Astrocyte (in vitro differentiated cells and primary cell): ENCODE measurements around the gene MRPL43. TPM values are rescaled to one million over a fixed set of nuclear protein-coding genes. Genes with fewer than 3 reads are reported as not detected.

ENCODE experiments used
- DNase-seq: peaks from one replicate; pipeline ENCODE4 v3.0.0-alpha.2; 2010; ENCODE audit warnings: low read depth
- FAIRE-seq: peaks from 2 replicates; lab custom pipeline; 2011; peaks lifted over from hg19 to GRCh38; lab: Jason Lieb, UNC
- H2AFZ ChIP-seq: 2 replicates; pipeline ENCODE4 v1.6.0; 2012; ENCODE audit warnings: low read depth, low read length, inconsistent platforms
- H3K27ac ChIP-seq: 2 replicates; pipeline ENCODE4 v1.5.1; 2011; ENCODE audit warnings: low read depth, low read length, inconsistent platforms
- H3K27me3 ChIP-seq: 2 replicates; pipeline ENCODE4 v1.6.0; 2011; ENCODE audit warnings: low read length, inconsistent platforms; ENCODE audit not compliant: insufficient read depth
- H3K36me3 ChIP-seq: 2 replicates; pipeline ENCODE4 v1.5.1; 2011; ENCODE audit warnings: low read length, inconsistent platforms; ENCODE audit not compliant: insufficient read depth
- H3K4me1 ChIP-seq: 2 replicates; pipeline ENCODE4 v1.5.1; 2011; ENCODE audit warnings: low read length, inconsistent platforms; ENCODE audit not compliant: insufficient read depth
- H3K4me2 ChIP-seq: 2 replicates; pipeline ENCODE4 v1.6.0; 2012; ENCODE audit warnings: low read length, inconsistent platforms
- H3K4me3 ChIP-seq: 2 replicates; pipeline ENCODE4 v1.5.1; 2011; ENCODE audit warnings: low read depth, mild to moderate bottlenecking, low read length, inconsistent platforms; ENCODE audit not compliant: insufficient read depth
- H3K79me2 ChIP-seq: 2 replicates; pipeline ENCODE4 v1.6.0; 2012; ENCODE audit warnings: mild to moderate bottlenecking, low read length, inconsistent platforms; ENCODE audit not compliant: insufficient read depth
- H3K9ac ChIP-seq: 2 replicates; pipeline ENCODE4 v1.6.0; 2012; ENCODE audit warnings: mild to moderate bottlenecking, low read length, inconsistent platforms
- H3K9me3 ChIP-seq: 2 replicates; pipeline ENCODE4 v1.5.1; 2012; ENCODE audit warnings: low read depth, mild to moderate bottlenecking, low read length, inconsistent platforms; ENCODE audit not compliant: insufficient read depth
- H4K20me1 ChIP-seq: 2 replicates; pipeline ENCODE4 v1.6.0; 2012; ENCODE audit warnings: low read length, inconsistent platforms; ENCODE audit not compliant: insufficient read depth
- H3K27ac Mint-ChIP-seq: one replicate; pipeline ENCODE4 v1.8.0; 2021; ENCODE audit warnings: mild to moderate bottlenecking, mixed read lengths; ENCODE audit not compliant: unreplicated experiment
- H3K27me3 Mint-ChIP-seq: one replicate; pipeline ENCODE4 v1.8.0; 2021; ENCODE audit warnings: low read depth, mixed read lengths; ENCODE audit not compliant: unreplicated experiment
- H3K36me3 Mint-ChIP-seq: one replicate; pipeline ENCODE4 v1.8.0; 2021; ENCODE audit warnings: low read depth, mixed read lengths; ENCODE audit not compliant: unreplicated experiment
- H3K4me1 Mint-ChIP-seq: one replicate; pipeline ENCODE4 v1.8.0; 2021; ENCODE audit warnings: low read depth, mixed read lengths; ENCODE audit not compliant: unreplicated experiment
- H3K4me3 Mint-ChIP-seq: one replicate; pipeline ENCODE4 v1.8.0; 2021; ENCODE audit warnings: mild to moderate bottlenecking, moderate library complexity, mixed read lengths; ENCODE audit not compliant: unreplicated experiment
- H3K9me3 Mint-ChIP-seq: one replicate; pipeline ENCODE4 v1.8.0; 2021; ENCODE audit warnings: mild to moderate bottlenecking, mixed read lengths; ENCODE audit not compliant: unreplicated experiment
- EZH2 ChIP-seq: IDR thresholded peaks from 2 replicates; pipeline ENCODE4 v1.6.1; 2012; ENCODE audit warnings: mild to moderate bottlenecking, low read length, inconsistent platforms; ENCODE audit not compliant: insufficient read depth
- total RNA-seq: library from RNA; stranded (reverse); gene quantifications from 2 replicates; pipeline ENCODE4 v1.2.1, GENCODE V29; 2021
- TF ChIP-seq, protein P1 (sequence below): IDR thresholded peaks from 2 replicates; pipeline ENCODE4 v1.5.1; 2011; ENCODE audit warnings: low read depth, mild to moderate bottlenecking, inconsistent platforms, low read length, moderate library complexity; ENCODE audit not compliant: insufficient read depth

Gene MRPL43
- total RNA-seq, 1 donor from 2014 or later, result 61.3 TPM

DNA sequence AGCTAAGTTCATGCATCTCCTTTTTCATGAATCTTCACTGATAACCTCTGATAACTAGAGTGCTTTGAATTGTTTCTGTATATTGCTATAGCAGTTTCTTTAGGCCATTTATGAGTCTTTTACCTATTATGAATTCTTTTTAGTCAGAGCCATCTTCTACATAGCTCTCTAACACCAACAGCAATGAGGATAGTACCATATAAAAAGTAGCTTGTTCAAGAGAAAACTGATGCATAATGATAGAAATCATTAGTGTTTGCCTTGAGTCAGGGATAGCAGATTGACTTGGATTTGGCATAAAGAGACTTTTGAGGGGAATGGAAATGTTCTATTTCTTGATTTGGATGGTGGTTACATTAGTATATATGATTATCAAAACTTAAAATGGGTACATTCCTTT is 43.8 kb downstream of the MRPL43 start:
- Histone ChIP-seq H2AFZ (no peak overlapping the region), H3K4me2 (no peak overlapping the region), H3K79me2 (no peaks in the 10 kb centered on the region), H4K20me1 (peaks cover 6% of the 10 kb centered on the region), H3K27ac (no peak overlapping the region), H3K9ac (no peak overlapping the region), H3K4me1 (no peaks in the 10 kb centered on the region), H3K36me3 (peaks cover 62% of the 10 kb centered on the region), H3K4me3 (no peak overlapping the region), H3K9me3 (no peaks in the 10 kb centered on the region), H3K27me3 (no peaks in the 10 kb centered on the region)
- no peak for TF ChIP-seq EZH2
- TF ChIP-seq, protein P1, sequence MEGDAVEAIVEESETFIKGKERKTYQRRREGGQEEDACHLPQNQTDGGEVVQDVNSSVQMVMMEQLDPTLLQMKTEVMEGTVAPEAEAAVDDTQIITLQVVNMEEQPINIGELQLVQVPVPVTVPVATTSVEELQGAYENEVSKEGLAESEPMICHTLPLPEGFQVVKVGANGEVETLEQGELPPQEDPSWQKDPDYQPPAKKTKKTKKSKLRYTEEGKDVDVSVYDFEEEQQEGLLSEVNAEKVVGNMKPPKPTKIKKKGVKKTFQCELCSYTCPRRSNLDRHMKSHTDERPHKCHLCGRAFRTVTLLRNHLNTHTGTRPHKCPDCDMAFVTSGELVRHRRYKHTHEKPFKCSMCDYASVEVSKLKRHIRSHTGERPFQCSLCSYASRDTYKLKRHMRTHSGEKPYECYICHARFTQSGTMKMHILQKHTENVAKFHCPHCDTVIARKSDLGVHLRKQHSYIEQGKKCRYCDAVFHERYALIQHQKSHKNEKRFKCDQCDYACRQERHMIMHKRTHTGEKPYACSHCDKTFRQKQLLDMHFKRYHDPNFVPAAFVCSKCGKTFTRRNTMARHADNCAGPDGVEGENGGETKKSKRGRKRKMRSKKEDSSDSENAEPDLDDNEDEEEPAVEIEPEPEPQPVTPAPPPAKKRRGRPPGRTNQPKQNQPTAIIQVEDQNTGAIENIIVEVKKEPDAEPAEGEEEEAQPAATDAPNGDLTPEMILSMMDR, result no peak
- FAIRE-seq (no peak), DNase-seq (no peak)
- no peak overlapping the region for H3K27ac Mint-ChIP-seq
- no peaks in the 10 kb centered on the region for H3K4me1 Mint-ChIP-seq
- H3K36me3 Mint-ChIP-seq, result peaks cover 14% of the 10 kb centered on the region
- H3K27me3 Mint-ChIP-seq, result no peaks in the 10 kb centered on the region
- H3K9me3 Mint-ChIP-seq, result no peaks in the 10 kb centered on the region
- H3K4me3 Mint-ChIP-seq, result no peak overlapping the region

DNA sequence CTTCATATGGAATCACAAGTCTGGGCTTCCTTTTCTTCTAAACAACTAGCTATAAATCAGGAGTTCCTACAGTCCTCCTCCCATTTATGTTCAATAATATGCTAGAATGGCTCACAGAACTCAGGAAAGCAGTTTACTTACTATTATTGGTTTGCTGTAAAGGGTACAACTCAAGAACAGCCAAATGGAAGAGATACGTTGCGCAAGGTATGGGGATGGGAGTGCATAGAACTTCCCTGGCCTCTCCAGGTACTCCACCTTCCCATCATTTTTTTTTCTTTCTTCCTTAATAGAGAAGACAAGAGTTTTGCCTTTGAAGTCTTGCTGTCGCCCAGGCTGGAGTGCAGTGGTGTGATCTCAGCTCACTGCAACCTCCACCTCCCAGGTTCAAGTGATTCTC is 45.1 kb downstream of the MRPL43 start:
- H3K4me1 ChIP-seq, result no peaks in the 10 kb centered on the region
- H3K27ac Mint-ChIP-seq, result no peak overlapping the region
- H3K4me3 Mint-ChIP-seq, result no peak overlapping the region
- H3K4me2 ChIP-seq, result no peak overlapping the region
- H2AFZ ChIP-seq, result no peak overlapping the region
- FAIRE-seq (no peak), DNase-seq (no peak)
- H3K9me3 ChIP-seq, result no peaks in the 10 kb centered on the region
- H3K9ac ChIP-seq, result no peak overlapping the region
- H3K4me3 ChIP-seq, result no peak overlapping the region
- H3K27me3 Mint-ChIP-seq, result no peaks in the 10 kb centered on the region
- H3K79me2 ChIP-seq, result no peaks in the 10 kb centered on the region
- H4K20me1 ChIP-seq, result peaks cover 6% of the 10 kb centered on the region
- no peak for TF ChIP-seq EZH2
- TF ChIP-seq, protein P1, result no peak
- no peak overlapping the region for H3K27ac ChIP-seq
- H3K9me3 Mint-ChIP-seq, result no peaks in the 10 kb centered on the region
- peaks cover 17% of the 10 kb centered on the region for H3K36me3 Mint-ChIP-seq
- no peaks in the 10 kb centered on the region for H3K4me1 Mint-ChIP-seq
- H3K27me3 ChIP-seq, result no peaks in the 10 kb centered on the region
- peaks cover 62% of the 10 kb centered on the region for H3K36me3 ChIP-seq

DNA sequence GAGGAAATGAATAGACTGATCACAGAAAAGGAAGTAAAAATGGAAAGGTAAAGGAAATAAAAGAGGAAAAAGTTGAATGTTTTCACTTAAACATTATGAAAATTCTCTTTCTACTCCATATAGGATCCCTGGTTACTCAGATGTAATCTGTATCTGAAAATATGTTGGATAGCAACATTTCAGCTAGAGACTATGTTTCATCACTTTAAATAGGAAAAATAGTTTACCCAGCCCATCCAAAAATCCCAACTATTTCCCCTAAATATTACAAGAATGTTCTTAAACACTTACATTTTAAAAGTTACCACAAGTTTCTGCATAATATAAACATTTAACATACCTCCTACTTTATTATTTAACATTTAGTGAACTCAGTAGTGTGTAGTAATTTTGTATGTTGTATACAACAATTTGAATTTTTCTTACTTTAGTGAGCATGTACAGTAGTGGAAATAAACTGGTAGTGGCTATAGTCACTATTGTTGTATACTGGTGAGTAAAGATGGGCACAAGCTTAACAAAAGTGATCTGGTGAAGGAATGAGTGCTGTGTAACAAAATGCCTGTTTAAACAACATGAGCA is 47.4 kb downstream of the MRPL43 start:
- no peak overlapping the region for H3K4me3 ChIP-seq
- H4K20me1 ChIP-seq, result peaks cover 3% of the 10 kb centered on the region
- no peak overlapping the region for H3K27ac Mint-ChIP-seq
- H3K9ac ChIP-seq, result no peak overlapping the region
- peaks cover 50% of the 10 kb centered on the region for H3K36me3 ChIP-seq
- H3K27me3 Mint-ChIP-seq, result no peaks in the 10 kb centered on the region
- no peak overlapping the region for H3K27ac ChIP-seq
- H3K9me3 ChIP-seq, result no peaks in the 10 kb centered on the region
- no peaks in the 10 kb centered on the region for H3K79me2 ChIP-seq
- no peaks in the 10 kb centered on the region for H3K4me1 ChIP-seq
- DNase-seq, result no peak
- H3K36me3 Mint-ChIP-seq, result peaks cover 17% of the 10 kb centered on the region
- no peak for TF ChIP-seq EZH2
- TF ChIP-seq, protein P1, result no peak
- H2AFZ ChIP-seq, result no peak overlapping the region
- no peak overlapping the region for H3K4me2 ChIP-seq
- H3K4me3 Mint-ChIP-seq, result no peak overlapping the region
- H3K9me3 Mint-ChIP-seq, result no peaks in the 10 kb centered on the region
- H3K4me1 Mint-ChIP-seq, result no peaks in the 10 kb centered on the region
- no peak for FAIRE-seq
- H3K27me3 ChIP-seq, result no peaks in the 10 kb centered on the region
